ENCODE results near the gene PISD.

The PISD gene

GRCh38 chr22:31646186-31647019, 15.6 kb downstream of the PISD start:
- peak; percentile 76 for ATAC-seq
- TF ChIP-seq ISL1 (CRISPR knock-in tag; IDR thresholded peaks at IDR 0.05) (peak; percentile 66), PATZ1 (CRISPR knock-in tag; IDR thresholded peaks at IDR 0.05; ENCODE audit: borderline replicate concordance) (no peak)

GRCh38 chr22:31639436-31640039, 22.5 kb downstream of the PISD start:
- ATAC-seq, result no peak
- TF ChIP-seq CSRNP3 (CRISPR knock-in tag; IDR thresholded peaks at IDR 0.05), result no peak
- no peak for TF ChIP-seq ARNTL (CRISPR knock-in tag; IDR thresholded peaks at IDR 0.05; ENCODE audit: borderline replicate concordance, low read depth)
- no peak for TF ChIP-seq ZNF565 (CRISPR knock-in tag; conservative IDR thresholded peaks at IDR 0.05; ENCODE audit: low read depth)
- TF ChIP-seq PATZ1 (CRISPR knock-in tag; IDR thresholded peaks at IDR 0.05; ENCODE audit: borderline replicate concordance), result no peak
- no peak for TF ChIP-seq ISL1 (CRISPR knock-in tag; IDR thresholded peaks at IDR 0.05)
- TF ChIP-seq ZFP30 (CRISPR knock-in tag; IDR thresholded peaks at IDR 0.05), result no peak
- no peak for TF ChIP-seq ZNF70 (CRISPR knock-in tag; IDR thresholded peaks at IDR 0.05)
- no peak for TF ChIP-seq PPARA (CRISPR knock-in tag; IDR thresholded peaks at IDR 0.05; ENCODE audit: borderline replicate concordance)
- no peak for TF ChIP-seq CREB5 (CRISPR knock-in tag; IDR thresholded peaks at IDR 0.05; ENCODE audit: low read depth)
- no peak for TF ChIP-seq SNAI2 (CRISPR knock-in tag; IDR thresholded peaks at IDR 0.05)
- no peak for TF ChIP-seq GLIS3 (CRISPR knock-in tag; IDR thresholded peaks at IDR 0.05)
- no peak for TF ChIP-seq TSHZ2 (CRISPR knock-in tag; IDR thresholded peaks at IDR 0.05)
- TF ChIP-seq ESRRG (CRISPR knock-in tag; IDR thresholded peaks at IDR 0.05), result no peak
- TF ChIP-seq CSDC2 (CRISPR knock-in tag; IDR thresholded peaks at IDR 0.05), result no peak
- no peak for TF ChIP-seq ZC3H10 (CRISPR knock-in tag; IDR thresholded peaks at IDR 0.05)
- TF ChIP-seq BACH2 (CRISPR knock-in tag; IDR thresholded peaks at IDR 0.05; ENCODE audit: borderline replicate concordance), result no peak
- TF ChIP-seq ZFP3 (CRISPR knock-in tag; IDR thresholded peaks at IDR 0.05), result no peak

GRCh38 chr22:31637891-31638618, 24.0 kb downstream of the PISD start:
- TF ChIP-seq ZNF8 (CRISPR knock-in tag; IDR thresholded peaks at IDR 0.05) (no peak), POU6F1 (CRISPR knock-in tag; IDR thresholded peaks at IDR 0.05; ENCODE audit: borderline replicate concordance, low read depth) (no peak), ZNF565 (CRISPR knock-in tag; conservative IDR thresholded peaks at IDR 0.05; ENCODE audit: low read depth) (no peak), ZFP3 (CRISPR knock-in tag; IDR thresholded peaks at IDR 0.05) (no peak), BACH2 (CRISPR knock-in tag; IDR thresholded peaks at IDR 0.05; ENCODE audit: borderline replicate concordance) (no peak), GLIS3 (CRISPR knock-in tag; IDR thresholded peaks at IDR 0.05) (no peak), TOX (CRISPR knock-in tag; IDR thresholded peaks at IDR 0.05; ENCODE audit: borderline replicate concordance) (no peak), TCF4 (CRISPR knock-in tag; IDR thresholded peaks at IDR 0.05; ENCODE audit: borderline replicate concordance) (no peak), ARNTL (CRISPR knock-in tag; IDR thresholded peaks at IDR 0.05; ENCODE audit: borderline replicate concordance, low read depth) (no peak), SNAI2 (CRISPR knock-in tag; IDR thresholded peaks at IDR 0.05) (no peak), ISL1 (CRISPR knock-in tag; IDR thresholded peaks at IDR 0.05) (no peak), ZFP30 (CRISPR knock-in tag; IDR thresholded peaks at IDR 0.05) (no peak), ZNF70 (CRISPR knock-in tag; IDR thresholded peaks at IDR 0.05) (no peak), CSRNP3 (CRISPR knock-in tag; IDR thresholded peaks at IDR 0.05) (no peak)
- no peak for ATAC-seq

Measured in SK-N-SH treated with all-trans-retinoic acid at 6 μM for 48 hours (cell line).